PC-3 (cell line): ENCODE measurements around the gene SNTA1. TPM values are rescaled to one million over a fixed set of nuclear protein-coding genes. Genes with fewer than 3 reads are reported as not detected.

Experiments
- ATAC-seq: fragments of 200-7000 bp; cut with Tn5 transposase; 2 replicates; pipeline ENCODE4 v1.9.1; 2020; ENCODE audit warnings: mild to moderate bottlenecking, moderate library complexity
- BruUV-seq: library from RNA; stranded (reverse); fragments of 400-500 nt; replicated peaks from 2 replicates; lab custom pipeline; 2021; lab: Mats Ljungman, UMichigan
- CTCF ChIA-PET: fragments of 300-600 bp; sonication (Branson Sonifier 250); formaldehyde crosslinking; loops from one replicate; lab custom pipeline; 2022; ENCODE audit warnings: antibody characterized with exemption; lab: Charles Lee
- POLR2A ChIA-PET: fragments of 300-600 bp; sonication (Branson Sonifier 250); formaldehyde crosslinking; loops from one replicate; lab custom pipeline; 2022; ENCODE audit warnings: antibody characterized with exemption; ENCODE audit not compliant: unreplicated experiment; lab: Charles Lee
- DNase-seq: peaks from one replicate; pipeline ENCODE4 v3.0.0-alpha.2; 2015
- H2AFZ ChIP-seq: fragments of 300-600 bp; sonication (generic); 2 replicates; pipeline ENCODE4 v1.6.0; 2016; ENCODE audit warnings: antibody characterized with exemption, low read length
- H3F3A ChIP-seq: fragments of 300-600 bp; sonication (generic); one replicate; pipeline ENCODE4 v1.6.0; 2017; ENCODE audit warnings: antibody characterized with exemption, low read length, control low read depth, mild to moderate bottlenecking; ENCODE audit not compliant: unreplicated experiment
- H3K27ac ChIP-seq: fragments of 300-600 bp; sonication (generic); 2 replicates; pipeline ENCODE4 v1.5.1; 2016; ENCODE audit warnings: mild to moderate bottlenecking, low read length
- H3K27me3 ChIP-seq: fragments of 300-600 bp; sonication (generic); 2 replicates; pipeline ENCODE4 v1.6.1; 2016; ENCODE audit warnings: low read length, mixed read lengths
- H3K36me3 ChIP-seq: fragments of 300-600 bp; sonication (generic); 2 replicates; pipeline ENCODE4 v1.6.1; 2016; ENCODE audit warnings: low read depth, mixed run types, low read length, mixed read lengths
- H3K4me1 ChIP-seq: fragments of 300-600 bp; sonication (generic); 2 replicates; pipeline ENCODE4 v1.5.1; 2016; ENCODE audit warnings: low read length; ENCODE audit not compliant: insufficient read depth
- H3K4me2 ChIP-seq: fragments of 300-600 bp; sonication (generic); 2 replicates; pipeline ENCODE4 v1.6.0; 2016; ENCODE audit warnings: low read length
- H3K4me3 ChIP-seq: fragments of 300-600 bp; sonication (generic); 2 replicates; pipeline ENCODE4 v1.5.1; 2016; ENCODE audit warnings: mild to moderate bottlenecking, low read length, mixed read lengths
- H3K79me2 ChIP-seq: fragments of 300-600 bp; sonication (generic); 2 replicates; pipeline ENCODE4 v1.6.1; 2017; ENCODE audit warnings: low read length, mixed read lengths
- H3K9ac ChIP-seq: fragments of 300-600 bp; sonication (generic); 2 replicates; pipeline ENCODE4 v1.6.0; 2016; ENCODE audit warnings: mild to moderate bottlenecking, low read length
- H3K9me2 ChIP-seq: fragments of 300-600 bp; sonication (generic); replicated peaks from 2 replicates; pipeline ENCODE4 v1.6.1; 2016; ENCODE audit warnings: mixed run types, low read length, mixed read lengths
- H3K9me3 ChIP-seq: fragments of 300-600 bp; sonication (generic); 2 replicates; pipeline ENCODE4 v1.6.1; 2016; ENCODE audit warnings: low read length, mixed read lengths
- H4K20me1 ChIP-seq: fragments of 300-600 bp; sonication (generic); 2 replicates; pipeline ENCODE4 v1.6.1; 2016; ENCODE audit warnings: low read length, mixed read lengths
- CTCF ChIP-seq: fragments of 300-600 bp; sonication (generic); conservative IDR thresholded peaks from 2 replicates; pipeline ENCODE4 v1.5.1; 2017; ENCODE audit warnings: antibody characterized with exemption, low read depth, mild to moderate bottlenecking, low read length
- EZH2 ChIP-seq: fragments of 300-600 bp; sonication (generic); IDR thresholded peaks from one replicate; pipeline ENCODE4 v1.6.1; 2017; ENCODE audit warnings: antibody characterized with exemption, mild to moderate bottlenecking, low read length; ENCODE audit not compliant: unreplicated experiment
- EZH2phosphoT487 ChIP-seq: fragments of 300-600 bp; sonication (generic); IDR thresholded peaks from 2 replicates; pipeline ENCODE4 v1.6.1; 2018; ENCODE audit warnings: mild to moderate bottlenecking, antibody characterized with exemption, low read length, borderline replicate concordance
- intact Hi-C: fragments of 100-400 bp; cut with micrococcal nuclease; formaldehyde crosslinking; loops from 2 replicates; pipeline ENCODE4 v1.9.0; 2023
- total RNA-seq: library from RNA; depleted of rRNA; stranded (reverse); fragments of >200 nt; gene quantifications from 2 replicates; pipeline ENCODE4 v1.2.3, GENCODE V29; 2014

SNTA1 gene
- total RNA-seq, 1 experiment from 2014 or later: 25.9 TPM

- no peaks in the 10 kb centered on the region for H3K79me2 ChIP-seq
- no peak overlapping the region for H3K4me3 ChIP-seq
- CTCF ChIA-PET: no interaction called here
- no peaks in the 10 kb centered on the region for H4K20me1 ChIP-seq
- BruUV-seq: no TSS peak
- intact Hi-C loops: no loop called here
- TF ChIP-seq EZH2 (no peak), EZH2phosphoT487 (no peak), CTCF (no peak)
- H3K27me3 ChIP-seq: no peaks in the 10 kb centered on the region
- no peak overlapping the region for H3K4me2 ChIP-seq
- no peaks in the 10 kb centered on the region for H3K36me3 ChIP-seq
- POLR2A ChIA-PET: no interaction called here
- no peak overlapping the region for H2AFZ ChIP-seq
- no peak for ATAC-seq
- peaks cover 5% of the 10 kb centered on the region; the same call in 1 of the 2 replicates for H3K4me1 ChIP-seq
- H3K27ac ChIP-seq: no peak overlapping the region
- H3F3A ChIP-seq: no peaks in the 10 kb centered on the region
- no peak overlapping the region for H3K9ac ChIP-seq
- no peak for DNase-seq
- H3K9me2 ChIP-seq: no peaks in the 10 kb centered on the region
- H3K9me3 ChIP-seq: no peaks in the 10 kb centered on the region
Measured at GRCh38 chr20:33438481-33438880, 5.1 kb downstream of the SNTA1 start.

- no peaks in the 10 kb centered on the region for H3F3A ChIP-seq
- TF ChIP-seq CTCF (no peak), EZH2phosphoT487 (no peak), EZH2 (no peak)
- H3K4me2 ChIP-seq: no peak overlapping the region
- no peaks in the 10 kb centered on the region for H3K9me2 ChIP-seq
- no peak overlapping the region for H3K27ac ChIP-seq
- no peak for ATAC-seq
- no peak overlapping the region for H3K4me3 ChIP-seq
- H2AFZ ChIP-seq: no peak overlapping the region
- BruUV-seq: no TSS peak
- H3K9ac ChIP-seq: no peak overlapping the region
- no peaks in the 10 kb centered on the region for H4K20me1 ChIP-seq
- H3K4me1 ChIP-seq: no peaks in the 10 kb centered on the region
- H3K27me3 ChIP-seq: no peaks in the 10 kb centered on the region
- H3K36me3 ChIP-seq: no peaks in the 10 kb centered on the region
- ChIA-PET POLR2A (no interaction called here), CTCF (no interaction called here)
- intact Hi-C loops: no loop called here
- H3K9me3 ChIP-seq: no peaks in the 10 kb centered on the region
- no peaks in the 10 kb centered on the region for H3K79me2 ChIP-seq
- no peak for DNase-seq
Measured at GRCh38 chr20:33437141-33437911, 6.2 kb downstream of the SNTA1 start.

- POLR2A ChIA-PET: no interaction called here
- no peaks in the 10 kb centered on the region for H3K9me2 ChIP-seq
Measured at GRCh38 chr20:33434434-33434833, 9.1 kb downstream of the SNTA1 start.

More at GRCh38 chr20:33434434-33434833, 9.1 kb downstream of the SNTA1 start:
- Histone ChIP-seq H3K27me3 (no peaks in the 10 kb centered on the region), H3K36me3 (no peaks in the 10 kb centered on the region), H3K27ac (no peak overlapping the region), H3K4me3 (no peak overlapping the region), H3K9ac (no peak overlapping the region), H3K4me1 (no peaks in the 10 kb centered on the region), H3K4me2 (no peak overlapping the region), H3K9me3 (no peaks in the 10 kb centered on the region), H2AFZ (no peak overlapping the region), H3K79me2 (no peaks in the 10 kb centered on the region), H4K20me1 (no peaks in the 10 kb centered on the region), H3F3A (no peaks in the 10 kb centered on the region)
- intact Hi-C loops: no loop called here
- no peak for DNase-seq
- CTCF ChIA-PET: interaction anchor here (0.6 kb wide), 1 partner anchor 83 kb away, joined by 3 read pairs; no protein-coding TSS in a partner anchor
- no TSS peak for BruUV-seq
- no peak for ATAC-seq
- TF ChIP-seq EZH2phosphoT487: no peak
- TF ChIP-seq CTCF: no peak
- TF ChIP-seq EZH2: no peak
